ENCODE data around the gene EPN2. TPM values are rescaled to one million over a fixed set of nuclear protein-coding genes. Genes with fewer than 3 reads are reported as not detected.
"Not testable (repeated sequence)": the region's sequence is repeated elsewhere in the genome, so short reads cannot be mapped to it uniquely, and the experiment has no call there.

Gene EPN2
- total RNA-seq, 3 donors from 2014 or later (not counting 1 experiment from before 2014, with no cell fraction given), result 2.0 to 13.8 (median 4.9) TPM

DNA sequence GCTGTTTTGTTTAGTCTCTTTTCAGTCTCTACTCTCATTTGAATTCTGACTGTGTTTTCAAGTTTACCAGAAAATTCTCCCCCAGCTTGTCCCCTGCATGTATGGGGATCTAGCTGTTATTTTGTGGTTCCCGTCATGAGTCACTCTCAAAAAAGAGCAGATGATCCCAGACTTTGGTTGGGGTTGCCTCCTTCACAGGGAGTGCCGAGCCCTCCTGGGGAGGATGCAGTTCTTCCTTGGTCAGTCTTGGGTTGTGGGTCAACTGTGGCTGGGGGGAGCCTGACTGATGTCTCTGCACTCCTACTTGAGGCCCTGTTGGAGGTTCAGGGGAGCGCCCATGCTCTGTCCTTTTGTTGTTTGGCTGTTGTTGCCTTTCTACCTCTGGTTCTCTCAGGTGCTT is 37.7 kb downstream of the EPN2 start:
- Histone ChIP-seq H3K4me1 (ENCODE audit: control insufficient read depth, insufficient read depth, low read length) (no peaks in the 10 kb centered on the region), H3K4me3 (ENCODE audit: low read length) (no peak overlapping the region), H3K27me3 (ENCODE audit: control insufficient read depth, insufficient read depth, low read length) (no peaks in the 10 kb centered on the region), H3K36me3 (ENCODE audit: control insufficient read depth, insufficient read depth, low read length) (no peaks in the 10 kb centered on the region), H3K9me3 (ENCODE audit: control insufficient read depth, insufficient read depth, low read length) (no peaks in the 10 kb centered on the region), H3K27ac (ENCODE audit: low read length) (no peak overlapping the region)
- no peak overlapping the region for H3K4me3 Mint-ChIP-seq
- no peak overlapping the region for H3K27ac Mint-ChIP-seq
- no peaks in the 10 kb centered on the region for H3K4me1 Mint-ChIP-seq
- 81% methylated on average over 3 of the region's 3 CpGs for WGBS (ENCODE audit: insufficient coverage)
- TF ChIP-seq, protein P1, sequence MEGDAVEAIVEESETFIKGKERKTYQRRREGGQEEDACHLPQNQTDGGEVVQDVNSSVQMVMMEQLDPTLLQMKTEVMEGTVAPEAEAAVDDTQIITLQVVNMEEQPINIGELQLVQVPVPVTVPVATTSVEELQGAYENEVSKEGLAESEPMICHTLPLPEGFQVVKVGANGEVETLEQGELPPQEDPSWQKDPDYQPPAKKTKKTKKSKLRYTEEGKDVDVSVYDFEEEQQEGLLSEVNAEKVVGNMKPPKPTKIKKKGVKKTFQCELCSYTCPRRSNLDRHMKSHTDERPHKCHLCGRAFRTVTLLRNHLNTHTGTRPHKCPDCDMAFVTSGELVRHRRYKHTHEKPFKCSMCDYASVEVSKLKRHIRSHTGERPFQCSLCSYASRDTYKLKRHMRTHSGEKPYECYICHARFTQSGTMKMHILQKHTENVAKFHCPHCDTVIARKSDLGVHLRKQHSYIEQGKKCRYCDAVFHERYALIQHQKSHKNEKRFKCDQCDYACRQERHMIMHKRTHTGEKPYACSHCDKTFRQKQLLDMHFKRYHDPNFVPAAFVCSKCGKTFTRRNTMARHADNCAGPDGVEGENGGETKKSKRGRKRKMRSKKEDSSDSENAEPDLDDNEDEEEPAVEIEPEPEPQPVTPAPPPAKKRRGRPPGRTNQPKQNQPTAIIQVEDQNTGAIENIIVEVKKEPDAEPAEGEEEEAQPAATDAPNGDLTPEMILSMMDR (IDR thresholded peaks at IDR 0.05), result no peak
- H3K36me3 Mint-ChIP-seq, result no peaks in the 10 kb centered on the region
- no peaks in the 10 kb centered on the region for H3K9me3 Mint-ChIP-seq
- intact Hi-C loops (cut with micrococcal nuclease), result no loop called here
- ATAC-seq, result no peak
- no peak for DNase-seq
- peaks cover 4 to 8% of the 10 kb centered on the region in 2 donors for H3K27me3 Mint-ChIP-seq (ENCODE audit: low read depth in 2 of 2)

DNA sequence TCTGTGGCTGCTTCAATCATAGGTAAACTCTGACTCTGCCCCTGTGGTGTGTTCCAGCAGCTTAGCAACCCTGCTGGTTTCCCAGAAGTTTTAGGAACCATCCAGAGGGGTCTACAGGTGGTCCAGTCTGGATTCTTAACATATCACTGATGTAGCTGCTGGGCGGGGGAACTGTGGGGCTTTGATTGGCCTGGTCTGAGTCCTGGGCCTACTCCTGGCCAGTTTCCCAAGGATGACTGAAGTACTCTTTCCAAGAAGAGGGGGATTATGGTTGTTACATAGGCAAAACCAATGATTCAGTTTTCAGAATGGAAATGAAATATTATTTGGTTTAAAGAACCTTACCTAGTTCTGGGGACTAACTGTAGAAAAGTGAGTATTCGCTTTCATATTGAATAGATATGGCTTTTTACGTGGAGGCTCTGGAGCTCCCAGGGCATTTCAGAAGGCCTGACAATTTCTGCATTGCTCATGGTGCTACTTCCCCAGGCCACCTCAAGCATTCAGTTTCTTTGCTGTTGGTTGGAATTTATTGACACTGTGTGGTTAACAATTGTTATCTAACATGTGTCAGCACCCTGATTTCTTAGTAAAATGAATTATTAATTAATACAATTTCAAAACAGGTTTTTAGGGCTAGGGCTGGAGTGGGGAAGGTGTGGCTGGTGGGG is 38.4 kb downstream of the EPN2 start:
- DNase-seq, result no peak
- Histone ChIP-seq H3K27me3 (ENCODE audit: control insufficient read depth, insufficient read depth, low read length) (no peaks in the 10 kb centered on the region), H3K9me3 (ENCODE audit: control insufficient read depth, insufficient read depth, low read length) (no peaks in the 10 kb centered on the region), H3K4me1 (ENCODE audit: control insufficient read depth, insufficient read depth, low read length) (no peaks in the 10 kb centered on the region), H3K36me3 (ENCODE audit: control insufficient read depth, insufficient read depth, low read length) (no peaks in the 10 kb centered on the region), H3K27ac (ENCODE audit: low read length) (no peak overlapping the region), H3K4me3 (ENCODE audit: low read length) (no peak overlapping the region)
- intact Hi-C loops (cut with micrococcal nuclease), result no loop called here
- H3K4me1 Mint-ChIP-seq, result no peaks in the 10 kb centered on the region
- no peak for ATAC-seq
- 92% methylated on average over 3 of the region's 3 CpGs for WGBS (ENCODE audit: insufficient coverage)
- H3K36me3 Mint-ChIP-seq, result no peaks in the 10 kb centered on the region
- no peaks in the 10 kb centered on the region for H3K9me3 Mint-ChIP-seq
- TF ChIP-seq, protein P1 (IDR thresholded peaks at IDR 0.05), result no peak
- H3K4me3 Mint-ChIP-seq, result no peak overlapping the region
- H3K27ac Mint-ChIP-seq, result no peak overlapping the region
- H3K27me3 Mint-ChIP-seq (ENCODE audit: low read depth in 2 of 2), result peaks cover 4 to 8% of the 10 kb centered on the region in 2 donors

DNA sequence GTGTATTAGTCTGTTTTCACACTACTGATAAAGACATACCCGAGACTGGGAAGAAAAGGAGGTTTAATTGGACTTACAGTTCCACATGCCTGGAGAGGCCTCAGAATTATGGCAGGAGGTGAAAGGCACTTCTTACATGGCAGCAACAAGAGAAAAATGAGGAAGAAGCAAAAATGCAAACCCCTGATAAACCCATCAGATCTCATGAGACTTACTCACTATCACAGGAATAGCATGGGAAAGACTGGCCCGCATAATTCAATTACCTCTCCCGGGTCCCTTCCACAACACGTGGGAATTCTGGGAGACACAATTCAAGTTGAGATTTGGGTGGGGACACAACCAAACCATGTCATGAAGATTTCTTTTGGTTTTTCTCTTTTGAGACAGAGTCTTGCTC is 41.1 kb downstream of the EPN2 start:
- H3K4me1 Mint-ChIP-seq; H3K27ac ChIP-seq (ENCODE audit: low read length); DNase-seq; H3K36me3 ChIP-seq (ENCODE audit: control insufficient read depth, insufficient read depth, low read length); H3K4me3 Mint-ChIP-seq; ATAC-seq; H3K27me3 Mint-ChIP-seq (ENCODE audit: low read depth in 2 of 2); H3K36me3 Mint-ChIP-seq; H3K9me3 Mint-ChIP-seq; H3K4me1 ChIP-seq (ENCODE audit: control insufficient read depth, insufficient read depth, low read length); H3K27me3 ChIP-seq (ENCODE audit: control insufficient read depth, insufficient read depth, low read length); H3K27ac Mint-ChIP-seq; intact Hi-C loops (cut with micrococcal nuclease); H3K4me3 ChIP-seq (ENCODE audit: low read length); H3K9me3 ChIP-seq (ENCODE audit: control insufficient read depth, insufficient read depth, low read length): not testable (repeated sequence)
- WGBS (ENCODE audit: insufficient coverage), result 97% methylated on average over 4 of the region's 4 CpGs

DNA sequence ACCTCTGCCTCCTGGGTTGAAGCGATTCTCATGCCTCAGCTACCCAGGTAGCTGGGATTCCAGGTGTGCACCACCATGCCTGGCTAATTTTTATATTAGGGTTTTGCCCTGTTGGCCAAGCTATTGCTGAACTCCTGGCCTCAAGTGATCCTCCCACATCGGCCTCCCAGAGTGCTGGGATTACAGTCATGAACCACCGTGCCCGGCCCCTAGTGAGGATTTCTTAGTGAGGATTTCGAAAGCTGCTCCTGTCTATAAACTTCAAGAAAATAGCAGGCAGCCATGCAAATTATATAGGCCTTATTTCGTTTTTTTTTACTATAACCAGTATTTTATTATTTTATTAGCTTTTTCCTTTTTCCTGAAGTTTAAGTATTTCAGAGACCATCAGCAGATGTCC is 41.6 kb downstream of the EPN2 start:
- H3K4me3 Mint-ChIP-seq, result no peak overlapping the region
- TF ChIP-seq, protein P1 (IDR thresholded peaks at IDR 0.05), result no peak
- no peak for DNase-seq
- Histone ChIP-seq H3K27ac (ENCODE audit: low read length) (no peak overlapping the region), H3K4me3 (ENCODE audit: low read length) (no peak overlapping the region), H3K36me3 (ENCODE audit: control insufficient read depth, insufficient read depth, low read length) (no peaks in the 10 kb centered on the region), H3K27me3 (ENCODE audit: control insufficient read depth, insufficient read depth, low read length) (no peaks in the 10 kb centered on the region), H3K4me1 (ENCODE audit: control insufficient read depth, insufficient read depth, low read length) (peaks cover 4% of the 10 kb centered on the region), H3K9me3 (ENCODE audit: control insufficient read depth, insufficient read depth, low read length) (no peaks in the 10 kb centered on the region)
- H3K27me3 Mint-ChIP-seq (ENCODE audit: low read depth in 2 of 2), result no peaks in the 10 kb centered on the region
- H3K36me3 Mint-ChIP-seq, result no peaks in the 10 kb centered on the region
- ATAC-seq, result no peak
- no peak overlapping the region for H3K27ac Mint-ChIP-seq
- WGBS (ENCODE audit: insufficient coverage), result 91% methylated on average over 4 of the region's 6 CpGs
- intact Hi-C loops (cut with micrococcal nuclease), result no loop called here
- peaks cover 0 to 1% of the 10 kb centered on the region in 2 donors for H3K4me1 Mint-ChIP-seq
- no peaks in the 10 kb centered on the region for H3K9me3 Mint-ChIP-seq

All from natural killer cell (primary cell).